Suprapubic skin (tissue), 4 donors: ENCODE results near the gene CAPN9. TPM values are rescaled to one million over a fixed set of nuclear protein-coding genes. Genes with fewer than 3 reads are reported as not detected.

ENCODE experiments used
- DNase-seq, 2 donors: peaks; one replicate each; pipeline ENCODE4 v3.0.0-alpha.2; 2019; ENCODE audit warnings: low spot score in 2 of 2
- H3K27ac ChIP-seq: fragments of 200-600 bp; sonication (generic); one replicate; pipeline ENCODE4 v1.5.1; 2019
- H3K27me3 ChIP-seq: fragments of 200-600 bp; sonication (generic); one replicate; pipeline ENCODE4 v1.5.1; 2019
- H3K36me3 ChIP-seq: fragments of 200-600 bp; sonication (generic); one replicate; pipeline ENCODE4 v1.5.1; 2019
- H3K4me1 ChIP-seq: fragments of 200-600 bp; sonication (generic); one replicate; pipeline ENCODE4 v1.5.1; 2019
- H3K4me3 ChIP-seq: fragments of 200-600 bp; sonication (generic); one replicate; pipeline ENCODE4 v1.5.1; 2019; ENCODE audit warnings: mild to moderate bottlenecking
- H3K9me3 ChIP-seq: fragments of 200-600 bp; sonication (generic); one replicate; pipeline ENCODE4 v1.5.1; 2019
- EP300 ChIP-seq: sonication (generic); formaldehyde crosslinking; IDR thresholded peaks from one replicate; pipeline ENCODE4 v1.6.1; 2017; ENCODE audit warnings: antibody characterized with exemption
- POLR2A ChIP-seq, 2 donors: fragments of 450-650 bp; IDR thresholded peaks; one replicate each; pipeline ENCODE4 v1.6.1; 2017; ENCODE audit warnings: antibody characterized with exemption in 2 of 2, mild to moderate bottlenecking in 2 of 2, moderate library complexity in 2 of 2
- POLR2AphosphoS5 ChIP-seq, 3 donors: sonication (generic); formaldehyde crosslinking; IDR thresholded peaks; one replicate each; pipeline ENCODE4 v1.6.1; 2017; ENCODE audit warnings: antibody characterized with exemption in 3 of 3
- WGBS: methylation state at CpG from one replicate; pipeline ENCODE4 v1.1.5; 2018; 5-methylcytosine and 5-hydroxymethylcytosine counted together
- total RNA-seq, 4 donors: library from RNA; depleted of rRNA; stranded (reverse); fragments of >200 nt; gene quantifications; one replicate each; pipeline ENCODE4 v1.1.0, GENCODE V29; 2016
- TF ChIP-seq, protein P1 (sequence below), 2 donors: fragments of 200-600 bp in 1 of 2; fragments of 450-650 bp in 1 of 2; sonication (generic) in 1 of 2; IDR thresholded peaks; one replicate each; pipeline ENCODE4 v1.5.1; 2016 to 2019; ENCODE audit warnings: antibody characterized with exemption in 2 of 2, mild to moderate bottlenecking in 1 of 2, moderate library complexity in 1 of 2

CAPN9 gene
- total RNA-seq, 4 donors from 2014 or later: 0.48 to 4.2 TPM; not detected in 2

GRCh38 chr1:230708631-230709580 lies 38.3 kb upstream of the CAPN9 start:
- Histone ChIP-seq H3K4me3 (no peak overlapping the region), H3K27me3 (no peaks in the 10 kb centered on the region), H3K36me3 (no peaks in the 10 kb centered on the region), H3K9me3 (no peaks in the 10 kb centered on the region), H3K4me1 (peaks cover 9% of the 10 kb centered on the region), H3K27ac (no peak overlapping the region)
- no peak for TF ChIP-seq EP300
- no peak for TF ChIP-seq POLR2AphosphoS5 (IDR thresholded peaks at IDR 0.05)
- TF ChIP-seq, protein P1, sequence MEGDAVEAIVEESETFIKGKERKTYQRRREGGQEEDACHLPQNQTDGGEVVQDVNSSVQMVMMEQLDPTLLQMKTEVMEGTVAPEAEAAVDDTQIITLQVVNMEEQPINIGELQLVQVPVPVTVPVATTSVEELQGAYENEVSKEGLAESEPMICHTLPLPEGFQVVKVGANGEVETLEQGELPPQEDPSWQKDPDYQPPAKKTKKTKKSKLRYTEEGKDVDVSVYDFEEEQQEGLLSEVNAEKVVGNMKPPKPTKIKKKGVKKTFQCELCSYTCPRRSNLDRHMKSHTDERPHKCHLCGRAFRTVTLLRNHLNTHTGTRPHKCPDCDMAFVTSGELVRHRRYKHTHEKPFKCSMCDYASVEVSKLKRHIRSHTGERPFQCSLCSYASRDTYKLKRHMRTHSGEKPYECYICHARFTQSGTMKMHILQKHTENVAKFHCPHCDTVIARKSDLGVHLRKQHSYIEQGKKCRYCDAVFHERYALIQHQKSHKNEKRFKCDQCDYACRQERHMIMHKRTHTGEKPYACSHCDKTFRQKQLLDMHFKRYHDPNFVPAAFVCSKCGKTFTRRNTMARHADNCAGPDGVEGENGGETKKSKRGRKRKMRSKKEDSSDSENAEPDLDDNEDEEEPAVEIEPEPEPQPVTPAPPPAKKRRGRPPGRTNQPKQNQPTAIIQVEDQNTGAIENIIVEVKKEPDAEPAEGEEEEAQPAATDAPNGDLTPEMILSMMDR (IDR thresholded peaks at IDR 0.05): no peak
- no peak for TF ChIP-seq POLR2A (IDR thresholded peaks at IDR 0.05)
- DNase-seq: peak; percentile 86 to 87
- WGBS: 70% methylated on average over 16 of the region's 16 CpGs

- H3K9me3 ChIP-seq: no peaks in the 10 kb centered on the region
- no peak for TF ChIP-seq POLR2AphosphoS5 (IDR thresholded peaks at IDR 0.05)
- TF ChIP-seq, protein P1 (IDR thresholded peaks at IDR 0.05): no peak
- TF ChIP-seq EP300: no peak
- no peak for TF ChIP-seq POLR2A (IDR thresholded peaks at IDR 0.05)
- 74% methylated on average over 15 of the region's 18 CpGs for WGBS
Measured at GRCh38 chr1:230709619-230710542, 37.3 kb upstream of the CAPN9 start.

DNA sequence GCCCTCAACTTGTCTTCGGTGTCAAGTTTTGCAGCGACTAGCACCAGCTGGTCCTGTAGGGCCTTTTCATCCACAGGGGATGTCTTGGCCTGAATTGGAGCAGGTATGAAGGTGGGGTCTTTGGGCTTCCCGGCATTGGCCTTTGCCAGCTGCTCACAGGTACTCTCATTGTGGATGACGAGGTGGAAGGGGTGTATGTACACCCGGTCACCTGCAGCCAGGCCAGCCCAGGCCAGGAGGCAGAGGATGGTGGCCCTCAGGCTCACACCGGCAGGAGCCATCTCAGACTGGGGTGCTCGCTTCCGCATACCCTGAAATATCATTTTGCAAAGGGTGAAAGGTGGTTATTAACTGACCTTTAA lies 36.7 kb upstream of the CAPN9 start:
- 95% methylated on average over 5 of the region's 8 CpGs for WGBS
- TF ChIP-seq POLR2AphosphoS5 (IDR thresholded peaks at IDR 0.05): no peak
- no peak for TF ChIP-seq POLR2A (IDR thresholded peaks at IDR 0.05)
- TF ChIP-seq, protein P1 (IDR thresholded peaks at IDR 0.05): no peak
- no peak for TF ChIP-seq EP300
- Histone ChIP-seq H3K27ac (no peak overlapping the region), H3K27me3 (no peaks in the 10 kb centered on the region), H3K4me3 (no peak overlapping the region), H3K9me3 (no peaks in the 10 kb centered on the region), H3K36me3 (no peaks in the 10 kb centered on the region), H3K4me1 (peaks cover 10% of the 10 kb centered on the region)
- no peak for DNase-seq

More at GRCh38 chr1:230709619-230710542, 37.3 kb upstream of the CAPN9 start:
- H3K4me1 ChIP-seq: peaks cover 10% of the 10 kb centered on the region
- H3K27ac ChIP-seq: no peak overlapping the region
- H3K27me3 ChIP-seq: no peaks in the 10 kb centered on the region
- no peak for DNase-seq
- no peak overlapping the region for H3K4me3 ChIP-seq
- H3K36me3 ChIP-seq: no peaks in the 10 kb centered on the region

GRCh38 chr1:230711245-230711644 lies 35.9 kb upstream of the CAPN9 start:
- no peaks in the 10 kb centered on the region for H3K9me3 ChIP-seq
- no peak for DNase-seq
- 71% methylated on average over 3 of the region's 3 CpGs for WGBS
- peaks cover 10% of the 10 kb centered on the region for H3K4me1 ChIP-seq
- no peak overlapping the region for H3K27ac ChIP-seq
- H3K4me3 ChIP-seq: no peak overlapping the region
- no peaks in the 10 kb centered on the region for H3K36me3 ChIP-seq
- no peaks in the 10 kb centered on the region for H3K27me3 ChIP-seq
- TF ChIP-seq POLR2AphosphoS5 (IDR thresholded peaks at IDR 0.05): no peak
- TF ChIP-seq EP300: no peak
- no peak for TF ChIP-seq POLR2A (IDR thresholded peaks at IDR 0.05)

DNA sequence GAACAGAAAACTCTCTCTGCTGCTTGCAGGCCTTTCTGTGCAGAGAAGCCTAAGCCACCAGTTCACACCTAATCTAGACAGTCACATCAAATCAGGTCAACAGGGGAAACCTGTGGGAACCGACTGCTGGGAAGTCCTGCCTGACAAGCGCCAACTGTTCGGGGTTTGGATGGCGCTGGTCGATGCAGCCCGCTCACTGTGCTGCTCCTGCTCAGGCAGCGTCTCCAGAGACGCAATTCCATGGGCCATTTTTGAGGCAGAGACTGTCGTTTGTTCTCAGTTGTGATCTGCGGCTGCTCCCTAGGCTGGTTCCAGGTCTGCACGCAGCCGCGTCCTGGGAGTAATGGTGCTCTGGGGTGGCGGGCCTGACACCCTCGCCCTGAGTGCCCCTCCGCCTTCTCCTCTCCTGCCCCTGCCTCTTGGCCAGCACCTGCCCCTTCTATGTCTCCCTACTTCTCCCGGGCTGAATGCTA lies 34.7 kb upstream of the CAPN9 start:
- DNase-seq: no peak
- TF ChIP-seq, protein P1 (IDR thresholded peaks at IDR 0.05): no peak
- TF ChIP-seq EP300: no peak
- no peak for TF ChIP-seq POLR2AphosphoS5 (IDR thresholded peaks at IDR 0.05)
- TF ChIP-seq POLR2A (IDR thresholded peaks at IDR 0.05): no peak
- WGBS: 92% methylated on average over 17 of the region's 17 CpGs

More for the DNA sequence above, 34.7 kb upstream of the CAPN9 start:
- H3K9me3 ChIP-seq: no peaks in the 10 kb centered on the region
- no peak overlapping the region for H3K4me3 ChIP-seq
- H3K27me3 ChIP-seq: no peaks in the 10 kb centered on the region
- H3K27ac ChIP-seq: no peak overlapping the region
- H3K36me3 ChIP-seq: no peaks in the 10 kb centered on the region
- H3K4me1 ChIP-seq: peaks cover 10% of the 10 kb centered on the region
